ENCODE results near the gene SPRY1.

SPRY1 gene

DNA sequence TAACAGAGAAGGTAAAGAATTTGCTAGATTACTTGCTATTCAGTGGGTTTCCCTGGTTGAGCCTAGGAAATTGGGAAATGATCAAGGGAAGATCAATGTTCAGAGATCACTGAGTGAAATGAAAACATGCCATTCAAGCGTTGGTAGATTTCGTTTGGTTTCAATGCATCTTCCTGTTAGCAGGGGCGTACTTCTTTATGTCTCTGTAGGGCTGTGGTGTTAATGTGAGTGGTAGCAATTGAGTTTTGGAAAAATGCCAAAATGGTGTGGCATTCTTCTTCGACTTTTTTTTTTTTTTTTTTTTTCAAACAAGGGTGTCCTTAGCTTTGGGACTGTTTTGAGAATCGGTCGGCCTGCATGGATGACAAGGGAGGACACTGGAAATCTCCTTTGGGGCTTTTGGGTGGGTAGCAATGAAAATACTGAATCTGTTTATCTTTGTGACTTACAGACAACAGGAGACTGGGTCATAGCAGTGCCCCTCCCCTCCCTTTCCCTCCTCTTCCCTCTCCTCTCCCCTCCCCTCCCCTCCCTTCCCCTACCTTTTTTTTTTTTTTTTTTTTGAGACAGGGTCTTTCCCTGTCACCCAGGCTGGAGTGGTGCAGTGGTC, 50.4 kb downstream of the SPRY1 start:
- DNase-seq = no peak

- no peak for DNase-seq
Observed at GRCh38 chr4:123449362-123449761, 52.8 kb downstream of the SPRY1 start.

GRCh38 chr4:123449780-123450179, 53.2 kb downstream of the SPRY1 start:
- DNase-seq = no peak

- no peak for DNase-seq
Observed at GRCh38 chr4:123450393-123450792, 53.8 kb downstream of the SPRY1 start.

- no peak for DNase-seq
Observed at GRCh38 chr4:123452616-123453015, 56.0 kb downstream of the SPRY1 start.

DNA sequence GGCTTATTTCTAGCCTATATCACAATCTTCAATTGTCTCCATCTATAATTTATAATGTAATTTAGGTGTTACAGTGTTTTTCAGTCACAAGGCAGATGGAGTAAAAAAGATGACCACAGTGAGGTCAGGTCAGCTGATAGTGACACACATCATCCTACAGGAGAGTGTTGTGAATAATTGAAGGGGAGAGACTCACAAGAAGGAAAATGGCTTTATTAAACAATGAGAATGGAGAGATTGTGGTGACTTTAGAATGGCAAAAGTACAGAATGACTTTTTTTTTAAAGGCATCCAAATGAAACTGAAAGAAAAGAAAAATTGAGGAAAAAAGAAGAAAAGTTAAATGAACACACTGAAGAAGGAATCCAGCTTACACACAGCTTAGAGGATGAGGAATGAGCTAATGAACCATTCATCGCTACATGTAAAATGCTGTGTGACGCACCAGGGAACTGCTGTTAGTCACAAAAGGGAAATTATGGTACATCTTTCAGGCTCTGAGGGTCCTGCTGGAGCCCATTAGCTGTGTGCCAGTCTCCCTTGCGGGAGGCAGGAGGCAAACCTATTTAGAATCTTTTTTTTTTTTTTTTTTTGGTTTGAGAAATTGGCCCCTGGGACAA, 56.6 kb downstream of the SPRY1 start:
- no peak for DNase-seq
